OCI-LY3 (cell line): ENCODE measurements around the gene NPAT.
"Not testable (repeated sequence)": the region's sequence is repeated elsewhere in the genome, so short reads cannot be mapped to it uniquely, and the experiment has no call there.

Experiments
- H2AFZ ChIP-seq: fragments of 200-600, 300-600 bp; shearing (Covaris generic); 2 replicates; pipeline ENCODE4 v1.6.0; 2014; ENCODE audit warnings: antibody characterized with exemption, low read depth, low read length
- H3K27ac ChIP-seq: fragments of 200-600, 300-600 bp; sonication (generic); 2 replicates; pipeline ENCODE4 v1.5.1; 2014; ENCODE audit warnings: mild to moderate bottlenecking, low read length, moderate library complexity, mixed read lengths
- H3K27me3 ChIP-seq: fragments of 200-600, 300-600 bp; sonication (generic); 2 replicates; pipeline ENCODE4 v1.6.1; 2014; ENCODE audit warnings: low read depth, low read length, mixed read lengths
- H3K36me3 ChIP-seq: fragments of 200-600, 300-600 bp; sonication (generic); replicated peaks from 2 replicates; pipeline ENCODE3; 2014; ENCODE audit warnings: low read depth, low read length, mixed read lengths
- H3K4me1 ChIP-seq: fragments of 300-600, 200-600 bp; sonication (generic); 2 replicates; pipeline ENCODE4 v1.6.1; 2014; ENCODE audit warnings: low read length, mixed read lengths
- H3K4me2 ChIP-seq: fragments of 200-600, 300-600 bp; sonication (generic); 2 replicates; pipeline ENCODE4 v1.6.1; 2014; ENCODE audit warnings: low read length, mixed read lengths
- H3K4me3 ChIP-seq: fragments of 300-600, 200-600 bp; sonication (generic); 2 replicates; pipeline ENCODE4 v1.5.1; 2014; ENCODE audit warnings: antibody characterized with exemption, mild to moderate bottlenecking, low read length, moderate library complexity
- H3K79me2 ChIP-seq: fragments of 300-600, 200-600 bp; shearing (Covaris generic); 2 replicates; pipeline ENCODE4 v1.6.1; 2014; ENCODE audit warnings: mild to moderate bottlenecking, low read length, mixed read lengths
- H3K9ac ChIP-seq: fragments of 300-600, 200-600 bp; shearing (Covaris generic); 2 replicates; pipeline ENCODE4 v1.6.0; 2014; ENCODE audit warnings: mild to moderate bottlenecking, low read length, moderate library complexity
- H3K9me3 ChIP-seq: fragments of 200-600, 300-600 bp; shearing (Covaris generic); 2 replicates; pipeline ENCODE4 v1.6.1; 2014; ENCODE audit warnings: low read length, mixed read lengths; ENCODE audit not compliant: insufficient read depth
- H4K20me1 ChIP-seq: fragments of 200-600, 300-600 bp; sonication (generic); 2 replicates; pipeline ENCODE4 v1.6.1; 2016; ENCODE audit warnings: low read length, mixed read lengths; ENCODE audit not compliant: insufficient read depth
- CTCF ChIP-seq: fragments of 200-600, 300-600 bp; sonication (generic); IDR thresholded peaks from 2 replicates; pipeline ENCODE4 v1.5.1; 2014; ENCODE audit warnings: antibody characterized with exemption, low read length, low read depth
- EZH2phosphoT487 ChIP-seq: fragments of 200-600 bp; shearing (Covaris generic); IDR thresholded peaks from 2 replicates; pipeline ENCODE4 v1.6.1; 2018; ENCODE audit warnings: antibody characterized with exemption, mixed run types, low read depth

Gene NPAT

GRCh38 chr11:108193725-108194124, 28.7 kb downstream of the NPAT start:
- Histone ChIP-seq H3K27me3 (no peaks in the 10 kb centered on the region), H3K79me2 (peaks cover 31% of the 10 kb centered on the region), H3K9ac (no peak overlapping the region), H3K4me3 (no peak overlapping the region), H3K4me2 (no peak overlapping the region), H3K36me3 (peaks cover 31% of the 10 kb centered on the region), H4K20me1 (peaks cover 24% of the 10 kb centered on the region), H2AFZ (no peak overlapping the region), H3K9me3 (no peaks in the 10 kb centered on the region), H3K27ac (no peak overlapping the region), H3K4me1 (peaks cover 28% of the 10 kb centered on the region)
- TF ChIP-seq EZH2phosphoT487 (no peak), CTCF (no peak)

GRCh38 chr11:108177570-108177969, 44.9 kb downstream of the NPAT start:
- no peak overlapping the region for H3K4me2 ChIP-seq
- peaks cover 18% of the 10 kb centered on the region for H3K36me3 ChIP-seq
- no peak overlapping the region for H3K27ac ChIP-seq
- no peaks in the 10 kb centered on the region for H3K9me3 ChIP-seq
- peaks cover 2% of the 10 kb centered on the region; the same call in 1 of the 2 replicates for H3K4me1 ChIP-seq
- H3K79me2 ChIP-seq, result no peaks in the 10 kb centered on the region
- no peak overlapping the region for H3K9ac ChIP-seq
- no peak overlapping the region for H3K4me3 ChIP-seq
- H4K20me1 ChIP-seq, result no peaks in the 10 kb centered on the region
- no peak overlapping the region for H2AFZ ChIP-seq
- TF ChIP-seq CTCF (no peak), EZH2phosphoT487 (no peak)
- H3K27me3 ChIP-seq, result no peaks in the 10 kb centered on the region

GRCh38 chr11:108170184-108170583, 52.3 kb downstream of the NPAT start:
- Histone ChIP-seq H3K4me1 (peaks cover 39% of the 10 kb centered on the region), H2AFZ (no peak overlapping the region), H3K36me3 (peaks cover 39% of the 10 kb centered on the region), H3K27me3 (no peaks in the 10 kb centered on the region), H3K4me3 (peak overlapping the region; percentile 36), H3K9me3 (no peaks in the 10 kb centered on the region), H4K20me1 (peaks cover 17% of the 10 kb centered on the region), H3K4me2 (peak overlapping the region; percentile 54), H3K79me2 (no peaks in the 10 kb centered on the region; the same call in 1 of the 2 replicates), H3K27ac (peak overlapping the region; percentile 55), H3K9ac (no peak overlapping the region)
- TF ChIP-seq CTCF (no peak), EZH2phosphoT487 (no peak)

GRCh38 chr11:108167624-108168023, 54.8 kb downstream of the NPAT start:
- no peak overlapping the region for H3K27ac ChIP-seq
- peaks cover 37% of the 10 kb centered on the region for H3K36me3 ChIP-seq
- H3K4me1 ChIP-seq, result peaks cover 43% of the 10 kb centered on the region
- H3K9me3 ChIP-seq, result no peaks in the 10 kb centered on the region
- peak overlapping the region; percentile 22; the same call in 1 of the 2 replicates for H3K4me2 ChIP-seq
- H3K4me3 ChIP-seq, result no peak overlapping the region
- no peaks in the 10 kb centered on the region; the same call in 1 of the 2 replicates for H3K79me2 ChIP-seq
- H3K27me3 ChIP-seq, result no peaks in the 10 kb centered on the region
- no peak overlapping the region for H2AFZ ChIP-seq
- peaks cover 17% of the 10 kb centered on the region for H4K20me1 ChIP-seq
- TF ChIP-seq CTCF (no peak), EZH2phosphoT487 (no peak)
- H3K9ac ChIP-seq, result no peak overlapping the region

- H3K4me2 ChIP-seq, H3K9me3 ChIP-seq, H3K27ac ChIP-seq, H3K27me3 ChIP-seq, H4K20me1 ChIP-seq, H2AFZ ChIP-seq, H3K9ac ChIP-seq, H3K79me2 ChIP-seq, H3K4me3 ChIP-seq: not testable (repeated sequence)
- H3K4me1 ChIP-seq, result peaks cover 32% of the 10 kb centered on the region
- peaks cover 28% of the 10 kb centered on the region for H3K36me3 ChIP-seq
Observed at GRCh38 chr11:108162878-108163277, 59.6 kb downstream of the NPAT start.
